Neural progenitor cell (in vitro differentiated cells): ENCODE results near the gene SCCPDH. TPM values are rescaled to one million over a fixed set of nuclear protein-coding genes. Genes with fewer than 3 reads are reported as not detected.

Experiments
- DNase-seq: peaks from one replicate; pipeline ENCODE4 v3.0.0-alpha.2; 2016; ENCODE audit warnings: low spot score
- H2AFZ ChIP-seq: fragments of 200-600 bp; sonication (generic); replicated peaks from 2 replicates; pipeline ENCODE4 v1.6.1; 2016; ENCODE audit warnings: antibody characterized with exemption
- H3F3A ChIP-seq: fragments of 200-600 bp; sonication (generic); 2 replicates; pipeline ENCODE4 v1.6.1; 2016; ENCODE audit warnings: antibody characterized with exemption, low read depth
- H3K27ac ChIP-seq: fragments of 200-600 bp; sonication (generic); 2 replicates; pipeline ENCODE4 v1.5.1; 2016; ENCODE audit warnings: mild to moderate bottlenecking
- H3K27me3 ChIP-seq: fragments of 200-600 bp; sonication (generic); 2 replicates; pipeline ENCODE4 v1.6.1; 2016; ENCODE audit warnings: mild to moderate bottlenecking, moderate library complexity
- H3K36me3 ChIP-seq: fragments of 200-600 bp; sonication (generic); 2 replicates; pipeline ENCODE4 v1.5.1; 2016
- H3K4me1 ChIP-seq: fragments of 200-600 bp; sonication (generic); 2 replicates; pipeline ENCODE4 v1.6.1; 2016; ENCODE audit warnings: mixed run types
- H3K4me2 ChIP-seq: fragments of 200-600 bp; sonication (generic); 2 replicates; pipeline ENCODE4 v1.6.1; 2016
- H3K4me3 ChIP-seq: fragments of 200-600 bp; sonication (generic); 2 replicates; pipeline ENCODE4 v1.5.1; 2016
- H3K79me2 ChIP-seq: fragments of 200-600 bp; sonication (generic); 2 replicates; pipeline ENCODE4 v1.6.1; 2016; ENCODE audit warnings: low read depth
- H3K9ac ChIP-seq: fragments of 200-600 bp; sonication (generic); 2 replicates; pipeline ENCODE4 v1.6.1; 2016
- H3K9me3 ChIP-seq: fragments of 200-600 bp; sonication (generic); 2 replicates; pipeline ENCODE4 v1.5.1; 2016; ENCODE audit warnings: low read depth
- H4K20me1 ChIP-seq: fragments of 200-600 bp; sonication (generic); 2 replicates; pipeline ENCODE4 v1.6.1; 2016; ENCODE audit warnings: low read depth
- H3K27ac Mint-ChIP-seq: 3 replicates; pipeline ENCODE4 v1.8.0; 2021; ENCODE audit warnings: mixed read lengths
- H3K27me3 Mint-ChIP-seq: 2 replicates; pipeline ENCODE4 v1.8.0; 2022; ENCODE audit warnings: low read depth, mild to moderate bottlenecking, inconsistent platforms, moderate library complexity, mixed read lengths; ENCODE audit not compliant: insufficient read depth
- H3K36me3 Mint-ChIP-seq: 3 replicates; pipeline ENCODE4 v1.8.0; 2021; ENCODE audit warnings: mixed read lengths
- H3K4me1 Mint-ChIP-seq: 3 replicates; pipeline ENCODE4 v1.8.0; 2021; ENCODE audit warnings: mixed read lengths
- H3K4me3 Mint-ChIP-seq: 3 replicates; pipeline ENCODE4 v1.8.0; 2021; ENCODE audit warnings: mild to moderate bottlenecking, moderate library complexity, mixed read lengths
- H3K9me3 Mint-ChIP-seq: 3 replicates; pipeline ENCODE4 v1.8.0; 2020; ENCODE audit warnings: mixed read lengths
- CTCF ChIP-seq: fragments of 200-600 bp; sonication (generic); IDR thresholded peaks from 2 replicates; pipeline ENCODE4 v1.5.1; 2017; ENCODE audit warnings: antibody characterized with exemption, mild to moderate bottlenecking
- EZH2 ChIP-seq: fragments of 200-600 bp; sonication (generic); IDR thresholded peaks from 2 replicates; pipeline ENCODE4 v1.6.1; 2017; ENCODE audit warnings: antibody characterized with exemption, mild to moderate bottlenecking, moderate library complexity
- EZH2phosphoT487 ChIP-seq: fragments of 200-600 bp; sonication (generic); IDR thresholded peaks from 2 replicates; pipeline ENCODE4 v1.6.1; 2017; ENCODE audit warnings: antibody characterized with exemption
- total RNA-seq: library from RNA; depleted of rRNA; stranded (reverse); fragments of >200 nt; gene quantifications from 2 replicates; pipeline ENCODE4 v1.2.3, GENCODE V29; 2015; ENCODE audit warnings: low replicate concordance

Gene SCCPDH
- total RNA-seq, 1 donor from 2014 or later = 56.3 TPM

GRCh38 chr1:246790364-246790763 is 66.2 kb downstream of the SCCPDH start:
- no peak overlapping the region for H3K4me3 Mint-ChIP-seq
- H3K36me3 ChIP-seq = no peaks in the 10 kb centered on the region
- H3K4me2 ChIP-seq = no peak overlapping the region
- H3K9me3 Mint-ChIP-seq = no peaks in the 10 kb centered on the region
- H4K20me1 ChIP-seq = no peaks in the 10 kb centered on the region
- no peak overlapping the region for H3K27ac Mint-ChIP-seq
- H3K9me3 ChIP-seq = no peaks in the 10 kb centered on the region
- H3K27ac ChIP-seq = no peak overlapping the region
- peaks cover 2% of the 10 kb centered on the region for H3K36me3 Mint-ChIP-seq
- H3K4me1 ChIP-seq = peaks cover 23% of the 10 kb centered on the region
- H3K4me1 Mint-ChIP-seq = peaks cover 34% of the 10 kb centered on the region
- no peak for DNase-seq
- H3K27me3 Mint-ChIP-seq = peaks cover 10% of the 10 kb centered on the region
- H3K9ac ChIP-seq = no peak overlapping the region
- H3K79me2 ChIP-seq = no peaks in the 10 kb centered on the region
- H3F3A ChIP-seq = no peaks in the 10 kb centered on the region
- no peak overlapping the region for H2AFZ ChIP-seq
- TF ChIP-seq EZH2phosphoT487 (no peak), EZH2 (no peak), CTCF (no peak)
- no peak overlapping the region for H3K4me3 ChIP-seq
- no peaks in the 10 kb centered on the region for H3K27me3 ChIP-seq

- no peaks in the 10 kb centered on the region for H3K36me3 ChIP-seq
- no peak overlapping the region for H3K27ac ChIP-seq
- no peaks in the 10 kb centered on the region for H3F3A ChIP-seq
- H3K4me1 ChIP-seq = peaks cover 23% of the 10 kb centered on the region
- Mint-ChIP-seq H3K4me1 (peaks cover 37% of the 10 kb centered on the region), H3K9me3 (no peaks in the 10 kb centered on the region), H3K27me3 (peaks cover 10% of the 10 kb centered on the region), H3K4me3 (no peak overlapping the region), H3K36me3 (peaks cover 2% of the 10 kb centered on the region), H3K27ac (no peak overlapping the region)
- TF ChIP-seq EZH2phosphoT487 (no peak), CTCF (no peak), EZH2 (no peak)
- DNase-seq = no peak
- H3K79me2 ChIP-seq = no peaks in the 10 kb centered on the region
- no peak overlapping the region for H2AFZ ChIP-seq
- H3K4me3 ChIP-seq = no peak overlapping the region
- no peaks in the 10 kb centered on the region for H4K20me1 ChIP-seq
- H3K9me3 ChIP-seq = no peaks in the 10 kb centered on the region
- H3K4me2 ChIP-seq = no peak overlapping the region
- H3K27me3 ChIP-seq = no peaks in the 10 kb centered on the region
- H3K9ac ChIP-seq = no peak overlapping the region
Observed at GRCh38 chr1:246790833-246791232, 66.6 kb downstream of the SCCPDH start.

GRCh38 chr1:246791303-246791918 is 67.2 kb downstream of the SCCPDH start:
- Histone ChIP-seq H3K27me3 (no peaks in the 10 kb centered on the region), H2AFZ (no peak overlapping the region), H3K79me2 (no peaks in the 10 kb centered on the region), H3K4me2 (no peak overlapping the region), H3K27ac (no peak overlapping the region), H3K9ac (no peak overlapping the region), H4K20me1 (no peaks in the 10 kb centered on the region), H3K9me3 (no peaks in the 10 kb centered on the region), H3K4me3 (no peak overlapping the region), H3K4me1 (peaks cover 23% of the 10 kb centered on the region), H3K36me3 (no peaks in the 10 kb centered on the region), H3F3A (no peaks in the 10 kb centered on the region)
- no peak for DNase-seq
- H3K27me3 Mint-ChIP-seq = peaks cover 10% of the 10 kb centered on the region
- H3K27ac Mint-ChIP-seq = no peak overlapping the region
- H3K36me3 Mint-ChIP-seq = peaks cover 2% of the 10 kb centered on the region
- peaks cover 35% of the 10 kb centered on the region for H3K4me1 Mint-ChIP-seq
- TF ChIP-seq EZH2phosphoT487 = no peak
- TF ChIP-seq CTCF = no peak
- no peak for TF ChIP-seq EZH2
- no peaks in the 10 kb centered on the region for H3K9me3 Mint-ChIP-seq
- H3K4me3 Mint-ChIP-seq = no peak overlapping the region
